Ramos (cell line): ENCODE data around the gene EGLN3.
"Not testable (repeated sequence)": the region's sequence is repeated elsewhere in the genome, so short reads cannot be mapped to it uniquely, and the experiment has no call there.

ENCODE experiments used
- in situ Hi-C: fragments of 300-500 bp; cut with MboI; formaldehyde crosslinking; loops from one replicate; pipeline ENCODE4 v1.14.3; 2022; ENCODE audit warnings: low sequenced_read_pairs; ENCODE audit not compliant: unreplicated experiment

EGLN3 gene

GRCh38 chr14:33963892-33964291, 13.0 kb upstream of the EGLN3 start:
- in situ Hi-C loops: no loop called here

- in situ Hi-C loops: not testable (repeated sequence)
Observed at GRCh38 chr14:33962466-33962865, 11.6 kb upstream of the EGLN3 start.

GRCh38 chr14:33962016-33962415, 11.1 kb upstream of the EGLN3 start:
- in situ Hi-C loops: no loop called here

- in situ Hi-C loops: no loop called here
Observed at GRCh38 chr14:33959692-33960151, 8.8 kb upstream of the EGLN3 start.

GRCh38 chr14:33958605-33959226, 7.8 kb upstream of the EGLN3 start:
- in situ Hi-C loops: no loop called here

- in situ Hi-C loops: no loop called here
Observed at GRCh38 chr14:33957993-33958392, 7.1 kb upstream of the EGLN3 start.

GRCh38 chr14:33957299-33957698, 6.4 kb upstream of the EGLN3 start:
- in situ Hi-C loops: no loop called here

GRCh38 chr14:33956640-33957039, 5.8 kb upstream of the EGLN3 start:
- in situ Hi-C loops: no loop called here

- in situ Hi-C loops: no loop called here
Observed at GRCh38 chr14:33954016-33954598, 3.2 kb upstream of the EGLN3 start.

- in situ Hi-C loops: no loop called here
Observed at GRCh38 chr14:33952541-33952940, 1.7 kb upstream of the EGLN3 start.

- in situ Hi-C loops: no loop called here
Observed at GRCh38 chr14:33951183-33951840, 438 bp upstream of the EGLN3 start.

- in situ Hi-C loops: no loop called here
Observed at GRCh38 chr14:33949411-33949893, 1.4 kb downstream of the EGLN3 start.

- in situ Hi-C loops: no loop called here
Observed at GRCh38 chr14:33948869-33949408, 1.9 kb downstream of the EGLN3 start.

GRCh38 chr14:33948145-33948868, 2.6 kb downstream of the EGLN3 start:
- in situ Hi-C loops: no loop called here

- in situ Hi-C loops: no loop called here
Observed at GRCh38 chr14:33946679-33947476, 4.0 kb downstream of the EGLN3 start.

GRCh38 chr14:33945210-33946088, 5.4 kb downstream of the EGLN3 start:
- in situ Hi-C loops: no loop called here

GRCh38 chr14:33943096-33943883, 7.6 kb downstream of the EGLN3 start:
- in situ Hi-C loops: no loop called here

GRCh38 chr14:33941718-33942117, 9.2 kb downstream of the EGLN3 start:
- in situ Hi-C loops: no loop called here
